GM23338 (cell line): ENCODE measurements around the gene ESM1.

Experiments
- CREB1 ChIP-seq: fragments of 250-450 bp; sonication (Bioruptor Pico); IDR thresholded peaks from 2 replicates; pipeline ENCODE4 v1.5.0; 2020; ENCODE audit warnings: low read depth, mild to moderate bottlenecking, moderate library complexity
- EZH2 ChIP-seq: fragments of 200-600 bp; sonication (generic); IDR thresholded peaks from one replicate; pipeline ENCODE4 v1.8.0; 2017; ENCODE audit warnings: antibody characterized with exemption, mild to moderate bottlenecking, low read depth; ENCODE audit not compliant: unreplicated experiment
- JUNB ChIP-seq: IDR thresholded peaks from one replicate; pipeline ENCODE4 v1.6.1; 2016; ENCODE audit warnings: antibody characterized with exemption; ENCODE audit not compliant: unreplicated experiment
- POLR2AphosphoS5 ChIP-seq: IDR thresholded peaks from 2 replicates; pipeline ENCODE4 v1.6.1; 2016; ENCODE audit warnings: antibody characterized with exemption, low read depth
- ZNF114 ChIP-seq: fragments of 250-450 bp; sonication (Bioruptor Pico); IDR thresholded peaks from 2 replicates; pipeline ENCODE4 v1.5.0; 2020; ENCODE audit warnings: mild to moderate bottlenecking, moderate library complexity
- TF ChIP-seq, protein P1 (sequence below), 2 experiments: fragments of 200-600 bp in 1 of 2; sonication (generic) in 1 of 2; conservative IDR thresholded peaks; 2 replicates each; pipeline versions ENCODE4 v1.5.1 to v1.6.1; 2016 to 2017; ENCODE audit warnings: antibody characterized with exemption in 2 of 2, low read depth in 2 of 2, mild to moderate bottlenecking in 2 of 2, moderate library complexity in 1 of 2
- TF ChIP-seq, protein P2 (sequence below): IDR thresholded peaks from 2 replicates; pipeline ENCODE4 v1.6.1; 2016; ENCODE audit warnings: antibody characterized with exemption

DNA sequence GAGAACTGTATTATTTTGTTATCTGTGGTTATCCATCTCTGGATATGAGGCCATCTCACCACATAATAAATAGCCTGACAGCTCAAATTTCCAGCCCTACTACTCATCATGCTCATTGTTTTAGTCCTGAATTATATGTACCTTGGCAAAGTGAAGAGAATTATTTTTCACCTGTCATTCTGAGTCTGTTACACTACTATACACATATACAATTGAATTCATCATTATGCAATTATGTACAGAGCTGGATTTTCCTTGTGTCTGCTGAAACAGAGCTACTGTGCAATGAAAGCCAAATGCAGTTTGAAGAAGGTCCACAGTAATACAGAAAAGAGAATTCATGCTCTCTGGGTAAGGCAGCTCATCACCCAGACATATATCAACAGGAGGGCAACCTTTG, 28.5 kb downstream of the ESM1 start:
- TF ChIP-seq, protein P1, sequence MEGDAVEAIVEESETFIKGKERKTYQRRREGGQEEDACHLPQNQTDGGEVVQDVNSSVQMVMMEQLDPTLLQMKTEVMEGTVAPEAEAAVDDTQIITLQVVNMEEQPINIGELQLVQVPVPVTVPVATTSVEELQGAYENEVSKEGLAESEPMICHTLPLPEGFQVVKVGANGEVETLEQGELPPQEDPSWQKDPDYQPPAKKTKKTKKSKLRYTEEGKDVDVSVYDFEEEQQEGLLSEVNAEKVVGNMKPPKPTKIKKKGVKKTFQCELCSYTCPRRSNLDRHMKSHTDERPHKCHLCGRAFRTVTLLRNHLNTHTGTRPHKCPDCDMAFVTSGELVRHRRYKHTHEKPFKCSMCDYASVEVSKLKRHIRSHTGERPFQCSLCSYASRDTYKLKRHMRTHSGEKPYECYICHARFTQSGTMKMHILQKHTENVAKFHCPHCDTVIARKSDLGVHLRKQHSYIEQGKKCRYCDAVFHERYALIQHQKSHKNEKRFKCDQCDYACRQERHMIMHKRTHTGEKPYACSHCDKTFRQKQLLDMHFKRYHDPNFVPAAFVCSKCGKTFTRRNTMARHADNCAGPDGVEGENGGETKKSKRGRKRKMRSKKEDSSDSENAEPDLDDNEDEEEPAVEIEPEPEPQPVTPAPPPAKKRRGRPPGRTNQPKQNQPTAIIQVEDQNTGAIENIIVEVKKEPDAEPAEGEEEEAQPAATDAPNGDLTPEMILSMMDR (conservative IDR thresholded peaks at IDR 0.05; ENCODE audit: low read depth in 2 of 2), result no peak
- TF ChIP-seq POLR2AphosphoS5 (no peak), ZNF114 (CRISPR knock-in tag) (no peak), EZH2 (no peak), CREB1 (CRISPR knock-in tag) (no peak), JUNB (no peak)
- TF ChIP-seq, protein P2, sequence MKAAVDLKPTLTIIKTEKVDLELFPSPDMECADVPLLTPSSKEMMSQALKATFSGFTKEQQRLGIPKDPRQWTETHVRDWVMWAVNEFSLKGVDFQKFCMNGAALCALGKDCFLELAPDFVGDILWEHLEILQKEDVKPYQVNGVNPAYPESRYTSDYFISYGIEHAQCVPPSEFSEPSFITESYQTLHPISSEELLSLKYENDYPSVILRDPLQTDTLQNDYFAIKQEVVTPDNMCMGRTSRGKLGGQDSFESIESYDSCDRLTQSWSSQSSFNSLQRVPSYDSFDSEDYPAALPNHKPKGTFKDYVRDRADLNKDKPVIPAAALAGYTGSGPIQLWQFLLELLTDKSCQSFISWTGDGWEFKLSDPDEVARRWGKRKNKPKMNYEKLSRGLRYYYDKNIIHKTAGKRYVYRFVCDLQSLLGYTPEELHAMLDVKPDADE, result no peak
